ENCODE results near the gene GSTA4. TPM values are rescaled to one million over a fixed set of nuclear protein-coding genes. Genes with fewer than 3 reads are reported as not detected.
"Not testable (repeated sequence)": the region's sequence is repeated elsewhere in the genome, so short reads cannot be mapped to it uniquely, and the experiment has no call there.

The GSTA4 gene, protein sequence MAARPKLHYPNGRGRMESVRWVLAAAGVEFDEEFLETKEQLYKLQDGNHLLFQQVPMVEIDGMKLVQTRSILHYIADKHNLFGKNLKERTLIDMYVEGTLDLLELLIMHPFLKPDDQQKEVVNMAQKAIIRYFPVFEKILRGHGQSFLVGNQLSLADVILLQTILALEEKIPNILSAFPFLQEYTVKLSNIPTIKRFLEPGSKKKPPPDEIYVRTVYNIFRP
- total RNA-seq (2014; rRNA removed; shearing (Covaris generic)) = 25.1 and 35.6 TPM in 2 replicates

DNA sequence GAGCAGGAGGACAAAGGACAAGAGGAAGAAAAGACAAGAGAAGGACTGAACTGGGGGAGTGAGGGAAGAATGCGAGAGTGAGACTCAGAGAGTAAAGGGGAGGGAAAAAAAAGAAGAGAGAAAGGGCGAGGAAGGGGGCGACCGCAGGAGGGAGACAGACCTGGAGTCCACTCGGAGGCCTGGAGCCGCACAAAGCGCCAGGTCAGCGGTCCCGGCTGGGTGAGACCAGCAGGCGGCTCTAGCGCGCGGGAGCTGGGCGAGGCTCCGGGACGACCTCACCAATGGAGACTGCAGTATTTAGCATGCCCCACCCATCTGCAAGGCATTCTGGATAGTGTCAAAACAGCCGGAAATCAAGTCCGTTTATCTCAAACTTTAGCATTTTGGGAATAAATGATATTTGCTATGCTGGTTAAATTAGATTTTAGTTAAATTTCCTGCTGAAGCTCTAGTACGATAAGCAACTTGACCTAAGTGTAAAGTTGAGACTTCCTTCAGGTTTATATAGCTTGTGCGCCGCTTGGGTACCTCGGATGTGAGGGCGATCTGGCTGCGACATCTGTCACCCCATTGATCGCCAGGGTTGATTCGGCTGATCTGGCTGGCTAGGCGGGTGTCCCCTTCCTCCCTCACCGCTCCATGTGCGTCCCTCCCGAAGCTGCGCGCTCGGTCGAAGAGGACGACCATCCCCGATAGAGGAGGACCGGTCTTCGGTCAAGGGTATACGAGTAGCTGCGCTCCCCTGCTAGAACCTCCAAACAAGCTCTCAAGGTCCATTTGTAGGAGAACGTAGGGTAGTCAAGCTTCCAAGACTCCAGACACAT is at the start of gene GSTA4:
Gene GSTA4 (minus strand): TSS at position 196 of the 824 bp plus-strand sequence. CDS start 1,041 bp downstream, outside the sequence.
- H3K4me3 ChIP-seq (ENCODE audit: insufficient read depth, low read depth, low read length) = peak within 1 kb of the TSS; percentile 72
- peak; percentile 94 for DNase-seq
- H3K36me3 ChIP-seq (replicated peaks; ENCODE audit: control insufficient read depth, insufficient read depth, low read length); H3K27me3 ChIP-seq (ENCODE audit: control insufficient read depth, insufficient read depth, low read length): not testable (repeated sequence)

DNA sequence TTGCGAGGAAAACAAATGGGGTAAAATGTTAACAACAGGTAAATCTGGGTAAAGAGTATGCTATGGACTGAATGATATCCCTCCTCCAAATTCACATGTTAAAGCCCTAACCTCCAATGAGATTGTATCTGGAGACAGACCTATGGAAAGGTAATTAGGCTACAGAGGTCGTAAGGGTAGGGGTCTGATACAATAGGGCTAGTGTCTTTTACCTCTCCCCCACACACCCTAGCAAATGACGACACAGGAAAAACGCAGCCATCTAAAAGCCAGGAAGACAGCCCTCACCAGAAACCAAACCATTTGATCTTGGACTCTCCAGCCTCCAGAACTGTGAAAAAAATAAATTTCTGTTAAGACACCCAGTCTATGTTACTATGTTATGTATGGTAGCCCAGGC is 49.5 kb upstream of the GSTA4 start:
- Histone ChIP-seq H3K27me3 (ENCODE audit: control insufficient read depth, insufficient read depth, low read length) (no peaks in the 10 kb centered on the region), H3K4me3 (ENCODE audit: insufficient read depth, low read depth, low read length) (no peak overlapping the region), H3K36me3 (replicated peaks; ENCODE audit: control insufficient read depth, insufficient read depth, low read length) (peaks cover 4% of the 10 kb centered on the region)
- DNase-seq = no peak

DNA sequence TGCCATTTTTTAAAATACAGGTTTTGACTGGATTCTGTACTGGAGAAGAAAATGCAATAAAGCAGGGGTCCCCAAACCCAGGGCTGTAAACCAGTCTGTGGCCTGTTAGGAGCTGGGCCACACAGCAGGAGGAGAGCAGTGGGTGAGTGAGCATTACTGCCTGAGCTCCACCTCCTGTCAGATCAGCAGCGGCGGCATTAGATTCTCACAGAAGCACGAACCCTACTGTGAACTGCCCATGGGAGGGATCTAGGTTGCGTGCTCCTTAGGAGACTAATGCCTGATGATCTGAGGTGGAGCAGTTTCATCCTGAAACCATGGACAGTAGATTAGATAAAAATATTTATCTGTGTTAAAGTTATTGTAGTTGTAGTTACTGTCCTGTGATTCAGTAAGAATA is 49.0 kb upstream of the GSTA4 start:
- no peak for DNase-seq

DNA sequence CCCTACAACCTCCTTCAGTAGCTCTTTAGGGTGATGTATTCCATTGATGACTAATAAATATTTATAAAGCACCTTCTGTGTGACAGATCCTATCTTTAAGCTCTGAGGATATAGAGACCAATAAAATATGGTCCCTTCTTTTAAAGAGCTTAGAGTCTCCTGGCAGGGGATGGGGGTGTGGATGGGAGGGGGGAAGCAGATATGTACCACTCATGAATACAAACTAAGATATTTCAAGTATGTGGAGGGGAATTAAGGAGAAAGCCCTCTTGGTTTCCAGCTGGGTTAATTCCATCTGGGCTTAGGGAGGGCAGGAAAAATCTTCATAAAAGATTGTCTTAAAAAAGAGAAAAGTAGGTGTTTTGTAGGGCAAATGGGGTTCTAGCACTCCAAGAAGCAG is 48.5 kb upstream of the GSTA4 start:
- Histone ChIP-seq H3K36me3 (replicated peaks; ENCODE audit: control insufficient read depth, insufficient read depth, low read length) (peaks cover 6% of the 10 kb centered on the region), H3K27me3 (ENCODE audit: control insufficient read depth, insufficient read depth, low read length) (no peaks in the 10 kb centered on the region), H3K4me3 (ENCODE audit: insufficient read depth, low read depth, low read length) (no peak overlapping the region)
- peak; percentile 30 for DNase-seq

More for the DNA sequence above, 49.0 kb upstream of the GSTA4 start:
- Histone ChIP-seq H3K27me3 (ENCODE audit: control insufficient read depth, insufficient read depth, low read length) (no peaks in the 10 kb centered on the region), H3K36me3 (replicated peaks; ENCODE audit: control insufficient read depth, insufficient read depth, low read length) (peaks cover 6% of the 10 kb centered on the region), H3K4me3 (ENCODE audit: insufficient read depth, low read depth, low read length) (no peak overlapping the region)

DNA sequence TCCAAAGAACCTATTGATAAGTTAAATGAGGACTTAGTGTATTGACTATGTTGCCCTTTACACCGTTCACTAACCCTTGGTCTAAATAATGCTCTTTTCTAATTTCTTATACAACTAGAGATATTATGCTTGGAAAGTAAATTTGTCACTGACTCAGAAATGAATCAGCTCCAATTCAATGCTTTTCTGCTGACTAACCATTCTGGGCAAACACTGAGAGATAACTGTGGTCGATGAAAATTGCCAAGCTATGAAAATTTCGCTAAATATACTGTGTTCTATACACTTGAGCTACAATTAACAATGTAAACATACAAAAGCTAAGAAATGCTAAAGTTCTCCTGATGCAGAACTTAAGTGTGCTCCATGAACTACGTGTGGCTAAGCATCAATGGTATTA is 47.0 kb upstream of the GSTA4 start:
- no peak for DNase-seq
- H3K36me3 ChIP-seq (replicated peaks; ENCODE audit: control insufficient read depth, insufficient read depth, low read length) = peaks cover 6% of the 10 kb centered on the region
- no peak overlapping the region for H3K4me3 ChIP-seq (ENCODE audit: insufficient read depth, low read depth, low read length)
- no peaks in the 10 kb centered on the region for H3K27me3 ChIP-seq (ENCODE audit: control insufficient read depth, insufficient read depth, low read length)

DNA sequence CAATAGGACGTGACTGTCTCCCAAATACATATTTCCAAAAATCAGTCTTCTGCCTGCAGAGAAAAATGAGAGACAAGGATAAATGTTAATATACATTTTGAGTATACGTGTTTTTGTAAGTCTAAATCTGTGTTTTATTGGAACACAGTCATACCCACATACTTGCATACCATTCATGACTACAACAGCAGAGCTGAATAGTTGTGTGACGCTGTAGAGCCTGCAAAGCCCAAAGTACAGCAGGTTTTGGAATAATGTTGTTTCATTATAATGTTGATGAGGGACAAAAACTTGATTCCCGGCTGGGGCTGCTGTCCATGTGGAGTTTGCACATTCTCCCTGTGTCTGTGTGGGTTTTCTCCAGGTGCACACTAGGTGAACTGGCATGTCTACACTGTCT is 46.3 kb upstream of the GSTA4 start:
- Histone ChIP-seq H3K27me3 (ENCODE audit: control insufficient read depth, insufficient read depth, low read length) (no peaks in the 10 kb centered on the region), H3K36me3 (replicated peaks; ENCODE audit: control insufficient read depth, insufficient read depth, low read length) (peaks cover 6% of the 10 kb centered on the region), H3K4me3 (ENCODE audit: insufficient read depth, low read depth, low read length) (no peak overlapping the region)
- DNase-seq = no peak

DNA sequence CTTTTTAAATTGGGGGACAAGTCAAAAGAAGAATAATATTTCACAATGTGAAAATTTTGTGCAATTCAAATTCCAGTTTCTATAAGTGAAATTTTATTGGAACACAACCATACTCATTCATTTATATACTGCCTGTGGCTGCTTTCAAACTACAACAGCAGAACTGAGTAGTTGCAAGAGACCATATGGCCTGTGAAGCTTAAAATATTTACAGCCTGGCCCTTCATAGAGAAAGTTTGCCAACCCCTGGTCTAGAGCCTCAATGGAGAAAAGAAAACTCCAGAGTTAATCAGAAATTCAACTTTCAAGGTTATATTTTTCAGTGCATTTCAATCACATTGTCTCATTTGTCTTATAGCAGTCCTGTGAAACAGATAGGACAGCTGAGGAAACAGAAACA is 43.5 kb upstream of the GSTA4 start:
- DNase-seq = no peak
- no peak overlapping the region for H3K4me3 ChIP-seq (ENCODE audit: insufficient read depth, low read depth, low read length)
- no peaks in the 10 kb centered on the region for H3K27me3 ChIP-seq (ENCODE audit: control insufficient read depth, insufficient read depth, low read length)
- peaks cover 6% of the 10 kb centered on the region for H3K36me3 ChIP-seq (replicated peaks; ENCODE audit: control insufficient read depth, insufficient read depth, low read length)

DNA sequence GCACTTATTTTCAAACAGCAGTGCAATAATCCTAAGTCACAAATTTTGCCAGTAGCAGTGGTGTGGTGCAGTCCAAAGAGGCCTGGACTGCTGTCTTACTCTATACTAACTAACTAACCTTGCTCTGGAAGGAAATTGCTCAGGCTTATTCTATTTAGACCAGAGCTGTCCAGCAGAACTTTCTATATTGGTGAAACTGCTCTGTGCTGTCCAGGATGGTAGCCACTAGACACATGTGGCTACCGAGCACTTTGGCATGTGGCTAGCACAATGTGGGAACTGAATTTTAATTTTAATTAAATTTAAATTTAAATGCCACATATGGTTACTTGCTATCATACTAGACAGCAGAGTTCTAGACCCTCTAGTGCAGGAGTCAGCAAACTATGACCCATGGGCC is 43.1 kb upstream of the GSTA4 start:
- Histone ChIP-seq H3K27me3 (ENCODE audit: control insufficient read depth, insufficient read depth, low read length) (no peaks in the 10 kb centered on the region), H3K36me3 (replicated peaks; ENCODE audit: control insufficient read depth, insufficient read depth, low read length) (peaks cover 6% of the 10 kb centered on the region), H3K4me3 (ENCODE audit: insufficient read depth, low read depth, low read length) (no peak overlapping the region)
- no peak for DNase-seq

DNA sequence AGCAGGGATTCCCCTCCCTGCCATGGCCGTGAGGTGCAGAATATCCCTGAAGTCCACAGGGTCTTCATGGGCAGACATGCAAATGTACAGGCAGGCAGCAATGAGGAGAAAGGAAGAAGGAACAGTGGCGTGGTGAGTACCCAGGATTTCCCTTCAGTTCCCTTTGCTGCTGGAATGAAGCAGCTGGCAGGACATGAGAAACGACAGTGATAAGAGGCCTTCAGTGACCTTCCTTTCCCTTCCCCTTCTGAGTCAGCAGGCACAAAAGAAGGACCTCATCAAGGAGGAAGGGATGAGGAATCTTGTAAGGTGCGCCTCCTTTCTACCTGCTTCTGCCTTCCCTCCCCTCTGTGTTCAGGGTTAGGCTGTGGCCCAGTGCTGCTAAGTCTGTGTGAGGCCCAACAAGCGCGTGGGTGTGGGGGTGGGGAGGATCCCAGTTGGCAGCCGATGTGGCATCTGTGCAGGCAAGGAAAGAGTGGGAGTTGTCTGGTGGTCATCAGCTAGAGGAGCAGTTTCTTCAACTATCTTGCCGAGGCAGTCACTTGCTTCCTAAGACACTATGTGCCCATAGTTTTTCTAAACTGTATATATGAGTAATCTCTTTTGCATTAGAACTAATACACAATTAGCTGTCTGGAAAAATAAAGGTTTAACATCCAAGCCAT is 40.6 kb upstream of the GSTA4 start:
- no peak overlapping the region for H3K4me3 ChIP-seq (ENCODE audit: insufficient read depth, low read depth, low read length)
- no peaks in the 10 kb centered on the region for H3K27me3 ChIP-seq (ENCODE audit: control insufficient read depth, insufficient read depth, low read length)
- DNase-seq = no peak
- peaks cover 4% of the 10 kb centered on the region for H3K36me3 ChIP-seq (replicated peaks; ENCODE audit: control insufficient read depth, insufficient read depth, low read length)

DNA sequence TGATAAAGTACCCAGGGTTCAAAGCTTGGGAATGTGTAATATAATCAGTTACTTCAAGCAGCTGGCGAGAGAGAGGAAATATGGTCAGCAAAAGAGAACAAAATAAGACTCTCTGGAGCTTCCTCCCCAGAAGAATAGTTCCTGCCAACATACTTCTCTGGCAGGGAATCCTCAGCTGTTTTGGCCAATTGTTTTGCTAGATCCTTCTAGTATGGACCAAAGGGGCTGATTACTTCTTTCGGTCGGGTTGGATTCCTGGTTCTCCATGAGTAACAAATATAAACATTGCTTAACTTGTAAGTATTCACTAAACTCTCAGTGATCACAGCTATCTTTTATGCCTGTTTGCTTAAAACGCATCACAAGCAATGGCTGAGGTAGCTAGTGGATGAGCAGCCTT is 38.7 kb upstream of the GSTA4 start:
- H3K36me3 ChIP-seq (replicated peaks; ENCODE audit: control insufficient read depth, insufficient read depth, low read length) = no peaks in the 10 kb centered on the region; the same call in none of the 2 replicates
- H3K4me3 ChIP-seq (ENCODE audit: insufficient read depth, low read depth, low read length) = no peak overlapping the region
- no peaks in the 10 kb centered on the region for H3K27me3 ChIP-seq (ENCODE audit: control insufficient read depth, insufficient read depth, low read length)
- no peak for DNase-seq

DNA sequence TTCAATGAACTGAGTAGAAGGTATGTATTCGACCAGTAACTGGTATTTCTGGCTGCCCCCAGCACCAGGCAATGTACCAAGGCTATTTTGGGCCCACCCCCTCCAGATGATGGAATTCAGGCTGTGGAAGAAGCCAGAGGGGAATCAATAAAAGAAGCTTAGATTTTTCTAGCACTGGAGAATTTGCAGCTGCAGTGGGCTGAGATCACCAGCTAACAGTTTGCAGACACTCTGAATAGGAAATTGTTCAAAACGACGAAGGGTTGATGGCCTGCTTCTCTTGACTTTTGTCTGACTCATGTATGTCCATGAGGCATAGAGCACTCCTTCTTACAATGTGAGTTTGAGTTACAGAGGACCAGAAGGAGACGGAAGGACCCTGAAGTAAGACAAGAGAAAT is 37.8 kb upstream of the GSTA4 start:
- Histone ChIP-seq H3K4me3 (ENCODE audit: insufficient read depth, low read depth, low read length) (no peak overlapping the region), H3K36me3 (replicated peaks; ENCODE audit: control insufficient read depth, insufficient read depth, low read length) (no peaks in the 10 kb centered on the region; the same call in none of the 2 replicates), H3K27me3 (ENCODE audit: control insufficient read depth, insufficient read depth, low read length) (no peaks in the 10 kb centered on the region)
- no peak for DNase-seq

DNA sequence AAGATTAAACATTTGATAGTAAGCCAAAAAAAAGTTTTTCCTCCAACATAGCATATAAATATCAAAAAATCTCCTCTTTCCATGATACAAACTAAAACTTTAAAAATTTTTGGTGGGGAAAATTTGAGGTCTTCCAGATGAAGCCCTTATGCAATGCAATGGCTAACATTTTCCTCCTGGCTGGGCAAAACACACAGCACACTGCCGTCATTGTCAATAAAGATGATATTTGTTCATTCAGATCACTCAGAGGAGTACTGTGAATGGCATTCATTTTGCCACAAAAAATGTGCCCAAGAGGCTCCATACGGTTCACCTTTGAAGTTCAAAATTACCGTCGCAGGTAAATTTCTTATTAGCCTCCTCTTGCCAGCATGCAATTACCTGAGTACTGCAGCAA is 36.2 kb upstream of the GSTA4 start:
- DNase-seq = no peak
- Histone ChIP-seq H3K27me3 (ENCODE audit: control insufficient read depth, insufficient read depth, low read length) (no peaks in the 10 kb centered on the region), H3K36me3 (replicated peaks; ENCODE audit: control insufficient read depth, insufficient read depth, low read length) (no peaks in the 10 kb centered on the region; the same call in none of the 2 replicates), H3K4me3 (ENCODE audit: insufficient read depth, low read depth, low read length) (no peak overlapping the region)

DNA sequence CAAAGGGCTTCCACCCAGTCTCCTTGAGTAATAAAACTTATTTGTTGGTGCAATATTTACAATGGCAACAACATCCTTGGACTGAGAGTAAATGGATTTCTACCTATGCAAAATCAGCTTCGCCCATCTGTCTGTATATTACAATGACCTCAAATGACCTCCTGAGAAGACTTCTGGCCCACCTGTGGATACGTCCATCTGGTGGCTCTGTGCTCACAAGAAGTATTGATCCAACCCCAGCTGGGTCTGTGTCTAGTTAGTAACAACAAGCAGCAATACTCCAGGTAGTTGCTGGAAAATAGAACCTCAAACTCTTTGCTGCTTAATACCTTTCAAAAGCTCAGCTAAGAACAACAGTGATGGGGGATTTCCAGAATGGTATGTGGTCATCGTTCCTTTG is 34.7 kb upstream of the GSTA4 start:
- Histone ChIP-seq H3K27me3 (ENCODE audit: control insufficient read depth, insufficient read depth, low read length) (no peaks in the 10 kb centered on the region), H3K4me3 (ENCODE audit: insufficient read depth, low read depth, low read length) (no peak overlapping the region), H3K36me3 (replicated peaks; ENCODE audit: control insufficient read depth, insufficient read depth, low read length) (no peaks in the 10 kb centered on the region; the same call in none of the 2 replicates)
- no peak for DNase-seq

DNA sequence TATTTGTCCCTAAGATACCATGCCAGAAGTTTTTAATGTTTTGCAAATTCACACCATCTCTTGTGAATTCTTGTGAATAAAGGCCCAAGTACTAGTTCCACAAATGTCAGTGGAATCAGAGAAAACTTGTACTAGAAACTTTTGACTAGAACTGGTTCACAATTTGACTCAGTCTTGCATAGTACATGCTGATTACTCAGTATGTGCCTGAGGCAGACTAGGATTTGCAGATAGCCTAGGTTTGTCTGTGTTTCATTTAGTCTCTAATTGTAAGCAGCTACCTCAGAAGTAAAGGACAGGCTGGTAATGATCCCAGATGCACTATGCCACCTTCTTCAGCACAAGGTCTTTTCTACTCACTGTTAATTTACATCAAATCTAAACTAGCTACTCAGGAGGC is 34.2 kb upstream of the GSTA4 start:
- no peak for DNase-seq
- Histone ChIP-seq H3K36me3 (replicated peaks; ENCODE audit: control insufficient read depth, insufficient read depth, low read length) (no peaks in the 10 kb centered on the region; the same call in none of the 2 replicates), H3K27me3 (ENCODE audit: control insufficient read depth, insufficient read depth, low read length) (no peaks in the 10 kb centered on the region), H3K4me3 (ENCODE audit: insufficient read depth, low read depth, low read length) (no peak overlapping the region)

DNA sequence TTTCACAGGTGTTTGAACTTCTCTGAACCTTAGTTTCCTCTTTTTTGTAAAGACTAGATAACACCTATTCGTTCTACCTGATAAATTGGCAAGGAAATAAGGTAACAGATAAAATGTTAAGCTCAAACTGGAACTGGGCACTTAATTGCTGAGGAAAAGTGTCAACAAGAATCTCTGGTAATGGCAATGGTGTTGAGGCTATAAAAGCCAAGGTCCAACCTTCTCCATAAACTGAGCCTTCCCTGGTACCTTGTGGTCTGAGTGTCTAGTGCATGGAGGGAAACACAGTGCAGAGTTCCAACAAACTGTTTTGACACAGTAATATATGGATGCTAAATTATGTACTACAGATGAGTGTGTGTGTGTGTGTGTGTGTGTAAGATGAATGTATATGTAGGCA is 33.4 kb upstream of the GSTA4 start:
- DNase-seq = no peak
- Histone ChIP-seq H3K36me3 (replicated peaks; ENCODE audit: control insufficient read depth, insufficient read depth, low read length) (no peaks in the 10 kb centered on the region; the same call in none of the 2 replicates), H3K27me3 (ENCODE audit: control insufficient read depth, insufficient read depth, low read length) (no peaks in the 10 kb centered on the region), H3K4me3 (ENCODE audit: insufficient read depth, low read depth, low read length) (no peak overlapping the region)

Measured in H7 (cell line).